IMR-90 (cell line): Measurements from ENCODE around the gene LOC101059915.
A peak's percentile ranks its signal among the peaks of the same experiment; 100 is the strongest.

Experiments
- ATAC-seq: fragments of 200-7000 bp; cut with Tn5 transposase; 2 replicates; pipeline ENCODE4 v1.9.1; 2020; ENCODE audit warnings: low read depth, mild to moderate bottlenecking, moderate library complexity
- BruUV-seq: library from RNA; stranded (reverse); fragments of 400-500 nt; replicated peaks from 2 replicates; lab custom pipeline; 2021; lab: Mats Ljungman, UMichigan
- CTCF ChIA-PET: fragments of 300-600 bp; formaldehyde crosslinking; extraction: SDS; loops from one replicate; lab custom pipeline; 2021; ENCODE audit warnings: antibody characterized with exemption; lab: Yijun Ruan, JAX
- POLR2A ChIA-PET: fragments of 300-600 bp; sonication (Branson Sonifier 250); formaldehyde crosslinking; loops from one replicate; lab custom pipeline; 2022; ENCODE audit warnings: antibody characterized with exemption; ENCODE audit not compliant: unreplicated experiment; lab: Charles Lee
- DNase-seq: peaks from one replicate; pipeline ENCODE4 v3.0.0; 2013
- H2AFZ ChIP-seq: replicated peaks from 2 replicates; pipeline ENCODE3; 2013; ENCODE audit warnings: low read length, mild to moderate bottlenecking; ENCODE audit not compliant: poor library complexity
- H2AK5ac ChIP-seq: 2 replicates; pipeline ENCODE4 v1.6.1; 2013; ENCODE audit warnings: low read depth, low read length, inconsistent platforms
- H2AK9ac ChIP-seq: replicated peaks from 2 replicates; pipeline ENCODE3; 2013; ENCODE audit warnings: mild to moderate bottlenecking, low read depth, low read length, moderate library complexity; ENCODE audit not compliant: poor library complexity
- H2BK120ac ChIP-seq: 2 replicates; pipeline ENCODE4 v1.6.1; 2013; ENCODE audit warnings: low read depth, low read length, inconsistent platforms
- H2BK15ac ChIP-seq: 3 replicates; pipeline ENCODE4 v1.6.1; 2013; ENCODE audit warnings: low read depth, low read length, inconsistent platforms
- H2BK20ac ChIP-seq: 2 replicates; pipeline ENCODE4 v1.6.1; 2013; ENCODE audit warnings: low read depth, mild to moderate bottlenecking, inconsistent platforms, low read length, moderate library complexity
- H2BK5ac ChIP-seq: 2 replicates; pipeline ENCODE4 v1.6.1; 2013; ENCODE audit warnings: mild to moderate bottlenecking, low read depth, low read length, inconsistent platforms; ENCODE audit not compliant: poor library complexity, severe bottlenecking
- H3K14ac ChIP-seq: replicated peaks from 2 replicates; pipeline ENCODE4 v1.6.1; 2013; ENCODE audit warnings: low read depth, low read length, inconsistent platforms
- H3K18ac ChIP-seq: 2 replicates; pipeline ENCODE4 v1.6.1; 2013; ENCODE audit warnings: low read depth, low read length, control low read depth
- H3K23ac ChIP-seq: 2 replicates; pipeline ENCODE4 v1.6.1; 2013; ENCODE audit warnings: low read depth, low read length, inconsistent platforms
- H3K27ac ChIP-seq: 2 replicates; pipeline ENCODE4 v1.5.1; 2013; ENCODE audit warnings: mild to moderate bottlenecking, control low read depth, low read length; ENCODE audit not compliant: insufficient read depth
- H3K27me3 ChIP-seq: 2 replicates; pipeline ENCODE4 v1.6.1; 2013; ENCODE audit warnings: low read length; ENCODE audit not compliant: control insufficient read depth, insufficient read depth
- H3K36me3 ChIP-seq: 2 replicates; pipeline ENCODE4 v1.6.1; 2013; ENCODE audit warnings: low read length, mixed read lengths; ENCODE audit not compliant: control insufficient read depth, insufficient read depth
- H3K4ac ChIP-seq: 2 replicates; pipeline ENCODE4 v1.6.1; 2013; ENCODE audit warnings: low read depth, low read length, inconsistent platforms
- H3K4me1 ChIP-seq: 2 replicates; pipeline ENCODE4 v1.6.1; 2013; ENCODE audit warnings: low read length, mixed read lengths; ENCODE audit not compliant: control insufficient read depth, insufficient read depth
- H3K4me2 ChIP-seq: 2 replicates; pipeline ENCODE4 v1.6.1; 2013; ENCODE audit warnings: low read depth, mild to moderate bottlenecking, control low read depth, low read length, moderate library complexity
- H3K4me3 ChIP-seq: 2 replicates; pipeline ENCODE4 v1.5.1; 2013; ENCODE audit warnings: low read depth, mild to moderate bottlenecking, control low read depth, low read length, moderate library complexity; ENCODE audit not compliant: insufficient read depth
- H3K56ac ChIP-seq: 2 replicates; pipeline ENCODE4 v1.6.1; 2013; ENCODE audit warnings: low read length, inconsistent platforms; ENCODE audit not compliant: insufficient read depth; ENCODE audit errors: extremely low read depth
- H3K79me1 ChIP-seq, 2 experiments: 2 replicates each; pipeline ENCODE4 v1.6.1; 2013; ENCODE audit warnings: low read length in 2 of 2, inconsistent platforms in 1 of 2, low read depth in 1 of 2
- H3K9ac ChIP-seq: 2 replicates; pipeline ENCODE4 v1.6.1; 2013; ENCODE audit warnings: low read depth, low read length, control low read depth
- H3K9me1 ChIP-seq: 2 replicates; pipeline ENCODE4 v1.6.1; 2013; ENCODE audit warnings: low read length, inconsistent platforms; ENCODE audit not compliant: insufficient read depth
- H3K9me3 ChIP-seq: 2 replicates; pipeline ENCODE4 v1.6.1; 2013; ENCODE audit warnings: low read length; ENCODE audit not compliant: control insufficient read depth, insufficient read depth
- H4K20me1 ChIP-seq: 2 replicates; pipeline ENCODE4 v1.6.1; 2013; ENCODE audit warnings: low read length, inconsistent platforms; ENCODE audit not compliant: insufficient read depth
- H4K5ac ChIP-seq: 2 replicates; pipeline ENCODE4 v1.6.1; 2013; ENCODE audit warnings: mild to moderate bottlenecking, low read depth, low read length, control low read depth
- H4K8ac ChIP-seq, 2 experiments: 2 replicates each; pipeline ENCODE4 v1.6.1; 2013; ENCODE audit warnings: low read depth in 2 of 2, low read length in 2 of 2, control low read depth in 1 of 2, inconsistent platforms in 1 of 2
- H4K91ac ChIP-seq: 2 replicates; pipeline ENCODE4 v1.6.1; 2013; ENCODE audit warnings: low read depth, low read length, inconsistent platforms; ENCODE audit not compliant: insufficient read depth
- BHLHE40 ChIP-seq: fragments of 150-350 bp; IDR thresholded peaks from 2 replicates; pipeline ENCODE4 v1.6.1; 2016; ENCODE audit warnings: mild to moderate bottlenecking, low read depth, low read length
- CEBPB ChIP-seq: IDR thresholded peaks from 2 replicates; pipeline ENCODE4 v1.6.1; 2012; ENCODE audit warnings: low read depth, low read length, improper control_type of control experiment
- CHD1 ChIP-seq: IDR thresholded peaks from 2 replicates; pipeline ENCODE4 v1.6.1; 2012; ENCODE audit warnings: low read depth, low read length, improper control_type of control experiment
- FOS ChIP-seq: fragments of 150-350 bp; IDR thresholded peaks from 2 replicates; pipeline ENCODE4 v1.6.1; 2016; ENCODE audit warnings: low read depth, low read length
- MAZ ChIP-seq: IDR thresholded peaks from 2 replicates; pipeline ENCODE4 v1.6.1; 2012; ENCODE audit warnings: low read depth, mild to moderate bottlenecking, low read length, improper control_type of control experiment, moderate library complexity, borderline replicate concordance
- MXI1 ChIP-seq: IDR thresholded peaks from 2 replicates; pipeline ENCODE4 v1.6.1; 2012; ENCODE audit warnings: low read depth, mild to moderate bottlenecking, low read length, moderate library complexity, borderline replicate concordance
- NFE2L2 ChIP-seq: fragments of 150-350 bp; IDR thresholded peaks from 2 replicates; pipeline ENCODE4 v1.6.1; 2016; ENCODE audit warnings: low read depth, mild to moderate bottlenecking, low read length
- POLR2A ChIP-seq: IDR thresholded peaks from 2 replicates; pipeline ENCODE4 v1.6.1; 2012; ENCODE audit warnings: mild to moderate bottlenecking, low read depth, low read length
- RAD21 ChIP-seq: IDR thresholded peaks from 2 replicates; pipeline ENCODE4 v1.6.1; 2012; ENCODE audit warnings: low read length, improper control_type of control experiment
- RCOR1 ChIP-seq: IDR thresholded peaks from 2 replicates; pipeline ENCODE4 v1.6.1; 2012; ENCODE audit warnings: mild to moderate bottlenecking, low read length, improper control_type of control experiment; ENCODE audit not compliant: insufficient replicate concordance
- RFX5 ChIP-seq: IDR thresholded peaks from 2 replicates; pipeline ENCODE4 v1.8.0; 2012; ENCODE audit warnings: low read depth, mild to moderate bottlenecking, low read length, moderate library complexity
- SMC3 ChIP-seq: fragments of 150-350 bp; IDR thresholded peaks from 2 replicates; pipeline ENCODE4 v1.6.1; 2016; ENCODE audit warnings: low read depth, mild to moderate bottlenecking, antibody characterized with exemption, low read length, moderate library complexity
- WGBS, 2 experiments: methylation state at CpG; one replicate each; pipeline versions ENCODE4 v1.1.5 to v1.1.7; 2013; ENCODE audit warnings: missing lambda C conversion rate in 2 of 2; ENCODE audit not compliant: insufficient read length in 1 of 2; ENCODE audit errors: extremely low coverage in 2 of 2; 5-methylcytosine and 5-hydroxymethylcytosine counted together
- dilution Hi-C: fragments of 300-500 bp; cut with HindIII; formaldehyde crosslinking; loops from one replicate; pipeline ENCODE4 v1.14.3; 2018; ENCODE audit warnings: low sequenced_read_pairs; ENCODE audit not compliant: unreplicated experiment
- in situ Hi-C: fragments of 300-500 bp; cut with MboI; formaldehyde crosslinking; loops from 3 replicates; pipeline ENCODE4 v1.14.3; 2019; ENCODE audit warnings: low sequenced_read_pairs, inconsistent platforms, mixed read lengths
- intact Hi-C: fragments of 100-400 bp; cut with micrococcal nuclease; formaldehyde crosslinking; loops from 2 replicates; pipeline ENCODE4 v1.10.0; 2022
- TF ChIP-seq, protein P1 (sequence below): fragments of 150-350 bp; IDR thresholded peaks from 2 replicates; pipeline ENCODE4 v1.6.1; 2017; ENCODE audit warnings: mild to moderate bottlenecking, antibody characterized with exemption, low read length, low read depth
- TF ChIP-seq, protein P2 (sequence below): fragments of 150-350 bp; IDR thresholded peaks from 2 replicates; pipeline ENCODE4 v1.6.1; 2016; ENCODE audit warnings: low read depth, mild to moderate bottlenecking, low read length, moderate library complexity, borderline replicate concordance
- TF ChIP-seq, protein P3 (sequence below): conservative IDR thresholded peaks from 2 replicates; pipeline ENCODE4 v1.5.1; 2012; ENCODE audit warnings: mild to moderate bottlenecking, low read depth, low read length, improper control_type of control experiment

Gene LOC101059915

DNA sequence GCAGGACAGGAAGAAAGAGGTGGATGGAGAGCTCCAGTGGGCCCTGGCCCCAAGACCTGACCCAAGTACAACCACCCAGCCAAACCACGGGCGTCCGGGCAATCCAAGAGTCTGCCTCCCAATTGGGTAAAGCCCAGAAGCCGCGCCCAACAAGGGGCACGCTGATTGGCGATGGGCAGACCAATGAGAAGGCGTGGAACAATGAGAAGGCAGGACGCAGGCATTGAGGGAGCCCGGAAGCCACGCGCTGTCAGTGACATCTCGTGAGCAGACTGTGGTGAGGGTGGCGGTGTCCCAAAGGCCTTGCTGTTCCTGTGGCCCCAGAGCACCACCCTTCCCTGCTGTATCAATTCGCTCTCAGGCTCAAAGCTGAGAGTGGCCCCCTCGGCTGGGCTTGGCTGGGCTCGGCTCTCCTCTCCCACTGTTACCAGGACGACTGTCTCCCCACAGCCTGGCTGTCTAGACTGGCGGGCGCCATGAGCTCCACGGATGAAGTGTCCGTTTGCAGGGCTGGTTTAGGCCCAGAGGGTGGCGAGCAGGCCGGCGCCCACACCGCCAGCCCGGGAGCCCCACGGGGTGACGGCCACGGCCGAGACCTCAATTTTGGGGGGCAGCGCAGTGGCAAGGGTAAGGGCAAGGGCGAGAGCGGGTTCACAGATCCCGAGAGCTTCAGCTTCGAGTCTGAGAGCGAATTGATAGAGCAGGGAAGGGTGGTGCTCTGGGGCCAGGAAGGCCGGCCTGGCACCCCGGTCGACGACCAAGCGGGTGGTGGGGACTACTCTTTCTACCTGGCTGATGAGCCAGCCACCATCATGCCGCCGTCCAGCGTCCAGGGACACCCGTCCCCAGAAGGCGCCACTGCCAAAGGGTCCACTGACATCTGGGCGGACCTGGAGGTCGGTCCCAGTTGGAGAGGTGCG lies at the start of gene LOC101059915:
LOC101059915 (plus strand) TSS at position 219 of the 920 bp plus-strand sequence.
- H3K23ac ChIP-seq = no peak within 1 kb of the TSS
- CTCF ChIA-PET = no interaction called here
- H3K79me1 ChIP-seq = no peaks in the 10 kb centered on the region
- no peak within 1 kb of the TSS for H2BK20ac ChIP-seq
- POLR2A ChIA-PET = no interaction called here
- no peak within 1 kb of the TSS for H3K4me2 ChIP-seq
- no peak within 1 kb of the TSS for H2AFZ ChIP-seq
- H4K5ac ChIP-seq = no peak within 1 kb of the TSS
- no peak within 1 kb of the TSS for H3K14ac ChIP-seq
- H3K18ac ChIP-seq = no peak within 1 kb of the TSS
- H3K9ac ChIP-seq = no peak within 1 kb of the TSS
- H3K4me1 ChIP-seq = no peaks in the 10 kb centered on the region
- WGBS, 2 experiments = 86% methylated on average over 37 of the region's 50 CpGs; no CpG with 5 or more reads in 1 of the 2 experiments
- H4K91ac ChIP-seq = no peak within 1 kb of the TSS
- no peak within 1 kb of the TSS for H2BK5ac ChIP-seq
- peaks cover 13% of the 10 kb centered on the region for H3K27me3 ChIP-seq
- no peaks in the 10 kb centered on the region for H3K9me1 ChIP-seq
- no TSS peak for BruUV-seq
- no peak within 1 kb of the TSS for H3K4me3 ChIP-seq
- no peak within 1 kb of the TSS for H3K27ac ChIP-seq
- no peak for DNase-seq
- peaks cover 2% of the 10 kb centered on the region; the same call in 1 of the 2 replicates for H3K9me3 ChIP-seq
- dilution Hi-C loops (no loop called here), intact Hi-C loops (no loop called here), in situ Hi-C loops (loop anchor here (25.0 kb wide), 1 partner anchor 195 kb away; no protein-coding TSS in a partner anchor)
- H2AK5ac ChIP-seq = no peak within 1 kb of the TSS
- H3K4ac ChIP-seq = no peak within 1 kb of the TSS
- H2BK15ac ChIP-seq = no peak within 1 kb of the TSS
- H3K36me3 ChIP-seq = no peaks in the 10 kb centered on the region
- no peak within 1 kb of the TSS for H4K8ac ChIP-seq
- no peak for ATAC-seq
- no peak within 1 kb of the TSS for H2BK120ac ChIP-seq
- no peaks in the 10 kb centered on the region for H4K20me1 ChIP-seq
- H2AK9ac ChIP-seq = peak within 1 kb of the TSS; percentile 42
- H3K56ac ChIP-seq = no peak within 1 kb of the TSS
- TF ChIP-seq, protein P1, sequence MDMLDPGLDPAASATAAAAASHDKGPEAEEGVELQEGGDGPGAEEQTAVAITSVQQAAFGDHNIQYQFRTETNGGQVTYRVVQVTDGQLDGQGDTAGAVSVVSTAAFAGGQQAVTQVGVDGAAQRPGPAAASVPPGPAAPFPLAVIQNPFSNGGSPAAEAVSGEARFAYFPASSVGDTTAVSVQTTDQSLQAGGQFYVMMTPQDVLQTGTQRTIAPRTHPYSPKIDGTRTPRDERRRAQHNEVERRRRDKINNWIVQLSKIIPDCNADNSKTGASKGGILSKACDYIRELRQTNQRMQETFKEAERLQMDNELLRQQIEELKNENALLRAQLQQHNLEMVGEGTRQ = no peak
- no peak for TF ChIP-seq CEBPB
- no peak for TF ChIP-seq FOS
- TF ChIP-seq POLR2A = no peak
- TF ChIP-seq NFE2L2 = no peak
- TF ChIP-seq, protein P2, sequence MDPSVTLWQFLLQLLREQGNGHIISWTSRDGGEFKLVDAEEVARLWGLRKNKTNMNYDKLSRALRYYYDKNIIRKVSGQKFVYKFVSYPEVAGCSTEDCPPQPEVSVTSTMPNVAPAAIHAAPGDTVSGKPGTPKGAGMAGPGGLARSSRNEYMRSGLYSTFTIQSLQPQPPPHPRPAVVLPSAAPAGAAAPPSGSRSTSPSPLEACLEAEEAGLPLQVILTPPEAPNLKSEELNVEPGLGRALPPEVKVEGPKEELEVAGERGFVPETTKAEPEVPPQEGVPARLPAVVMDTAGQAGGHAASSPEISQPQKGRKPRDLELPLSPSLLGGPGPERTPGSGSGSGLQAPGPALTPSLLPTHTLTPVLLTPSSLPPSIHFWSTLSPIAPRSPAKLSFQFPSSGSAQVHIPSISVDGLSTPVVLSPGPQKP = no peak
- no peak for TF ChIP-seq MAZ
- no peak for TF ChIP-seq RCOR1
- TF ChIP-seq BHLHE40 = no peak
- no peak for TF ChIP-seq CHD1
- TF ChIP-seq, protein P3, sequence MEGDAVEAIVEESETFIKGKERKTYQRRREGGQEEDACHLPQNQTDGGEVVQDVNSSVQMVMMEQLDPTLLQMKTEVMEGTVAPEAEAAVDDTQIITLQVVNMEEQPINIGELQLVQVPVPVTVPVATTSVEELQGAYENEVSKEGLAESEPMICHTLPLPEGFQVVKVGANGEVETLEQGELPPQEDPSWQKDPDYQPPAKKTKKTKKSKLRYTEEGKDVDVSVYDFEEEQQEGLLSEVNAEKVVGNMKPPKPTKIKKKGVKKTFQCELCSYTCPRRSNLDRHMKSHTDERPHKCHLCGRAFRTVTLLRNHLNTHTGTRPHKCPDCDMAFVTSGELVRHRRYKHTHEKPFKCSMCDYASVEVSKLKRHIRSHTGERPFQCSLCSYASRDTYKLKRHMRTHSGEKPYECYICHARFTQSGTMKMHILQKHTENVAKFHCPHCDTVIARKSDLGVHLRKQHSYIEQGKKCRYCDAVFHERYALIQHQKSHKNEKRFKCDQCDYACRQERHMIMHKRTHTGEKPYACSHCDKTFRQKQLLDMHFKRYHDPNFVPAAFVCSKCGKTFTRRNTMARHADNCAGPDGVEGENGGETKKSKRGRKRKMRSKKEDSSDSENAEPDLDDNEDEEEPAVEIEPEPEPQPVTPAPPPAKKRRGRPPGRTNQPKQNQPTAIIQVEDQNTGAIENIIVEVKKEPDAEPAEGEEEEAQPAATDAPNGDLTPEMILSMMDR = no peak
- no peak for TF ChIP-seq SMC3
- no peak for TF ChIP-seq RAD21
- TF ChIP-seq RFX5 = no peak
- no peak for TF ChIP-seq MXI1
